Measurements from ENCODE around the gene LRPAP1.
"Not testable (repeated sequence)": the region's sequence is repeated elsewhere in the genome, so short reads cannot be mapped to it uniquely, and the experiment has no call there.

The LRPAP1 gene

DNA sequence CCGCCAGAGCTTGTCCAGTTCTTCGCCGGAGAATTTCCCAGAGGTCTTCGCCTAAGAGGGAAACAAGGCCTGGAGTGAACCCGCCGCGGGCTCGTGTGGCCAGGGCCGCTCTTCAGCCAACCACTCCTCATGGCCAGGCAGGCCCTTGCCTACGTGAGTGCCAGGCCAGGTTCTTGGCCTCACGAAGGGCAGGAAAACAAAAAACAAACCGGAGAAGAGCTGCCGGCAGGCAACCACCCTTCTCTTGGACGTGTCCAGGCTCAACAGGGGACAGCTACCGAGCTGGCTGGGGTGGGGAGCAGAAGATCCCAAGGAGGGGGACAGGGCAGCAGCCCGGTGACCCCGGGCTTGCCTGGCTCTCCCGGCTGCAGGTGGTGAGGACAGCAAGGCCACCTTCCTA lies 13.3 kb downstream of the LRPAP1 start:
- no peak for DNase-seq (ENCODE audit: low read depth)

DNA sequence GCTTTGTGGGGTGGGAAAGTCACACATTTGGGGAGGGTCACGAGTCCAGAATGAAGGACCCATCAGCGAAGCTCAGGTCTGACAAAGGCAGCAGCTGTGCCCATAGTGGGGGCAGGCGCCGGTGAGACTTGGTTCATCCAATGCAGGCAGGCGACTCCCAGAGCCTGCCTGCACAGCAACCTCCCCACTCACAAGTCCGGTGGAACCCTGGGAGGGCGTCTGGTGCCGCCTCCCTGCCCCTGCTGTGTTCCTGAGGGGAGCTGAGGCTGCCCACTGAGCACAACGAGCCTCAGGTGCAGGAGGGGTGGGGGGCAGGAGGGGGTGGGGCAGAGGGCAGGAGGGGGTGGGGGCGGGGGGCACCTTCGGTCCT lies 13.7 kb downstream of the LRPAP1 start:
- no peak for DNase-seq (ENCODE audit: low read depth)

DNA sequence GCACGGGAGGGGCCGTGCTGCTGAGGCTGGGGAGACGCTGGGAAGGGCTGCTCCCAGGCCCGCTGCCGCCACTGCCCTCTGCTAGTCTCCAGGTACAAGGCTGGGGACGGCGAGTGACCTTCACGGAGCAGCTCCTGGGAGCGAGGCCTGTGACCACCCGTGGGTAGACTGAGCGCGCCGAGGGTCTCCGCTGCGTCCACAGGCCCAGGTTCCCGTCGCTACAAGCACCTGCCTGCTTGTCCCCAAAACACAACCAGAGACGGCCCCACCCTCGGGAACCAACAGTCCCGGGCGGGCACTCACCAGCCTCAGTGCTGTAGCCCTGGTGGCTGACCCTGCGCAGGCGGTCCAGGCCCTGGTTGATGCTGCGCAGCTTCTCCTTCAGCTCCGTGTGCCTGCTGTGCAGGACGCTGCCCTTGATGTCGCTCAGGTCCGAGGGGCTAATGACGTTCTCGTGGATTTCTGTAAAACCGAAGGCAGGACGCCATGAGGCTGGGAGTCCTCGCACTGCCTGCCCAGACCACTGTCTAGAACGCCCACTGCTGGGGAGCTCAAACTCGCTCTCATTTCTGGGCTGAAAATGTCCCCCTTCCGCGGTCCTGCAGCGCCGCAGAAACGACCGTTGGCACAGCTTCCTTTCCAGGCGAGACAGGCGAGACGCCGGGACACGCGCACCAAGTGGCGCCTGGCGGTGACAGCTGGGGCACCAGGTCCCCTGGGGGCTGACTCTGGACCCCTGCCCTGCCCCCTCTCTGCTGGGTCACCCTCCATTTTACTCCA lies 14.3 kb downstream of the LRPAP1 start:
- DNase-seq (ENCODE audit: low read depth), result no peak

DNA sequence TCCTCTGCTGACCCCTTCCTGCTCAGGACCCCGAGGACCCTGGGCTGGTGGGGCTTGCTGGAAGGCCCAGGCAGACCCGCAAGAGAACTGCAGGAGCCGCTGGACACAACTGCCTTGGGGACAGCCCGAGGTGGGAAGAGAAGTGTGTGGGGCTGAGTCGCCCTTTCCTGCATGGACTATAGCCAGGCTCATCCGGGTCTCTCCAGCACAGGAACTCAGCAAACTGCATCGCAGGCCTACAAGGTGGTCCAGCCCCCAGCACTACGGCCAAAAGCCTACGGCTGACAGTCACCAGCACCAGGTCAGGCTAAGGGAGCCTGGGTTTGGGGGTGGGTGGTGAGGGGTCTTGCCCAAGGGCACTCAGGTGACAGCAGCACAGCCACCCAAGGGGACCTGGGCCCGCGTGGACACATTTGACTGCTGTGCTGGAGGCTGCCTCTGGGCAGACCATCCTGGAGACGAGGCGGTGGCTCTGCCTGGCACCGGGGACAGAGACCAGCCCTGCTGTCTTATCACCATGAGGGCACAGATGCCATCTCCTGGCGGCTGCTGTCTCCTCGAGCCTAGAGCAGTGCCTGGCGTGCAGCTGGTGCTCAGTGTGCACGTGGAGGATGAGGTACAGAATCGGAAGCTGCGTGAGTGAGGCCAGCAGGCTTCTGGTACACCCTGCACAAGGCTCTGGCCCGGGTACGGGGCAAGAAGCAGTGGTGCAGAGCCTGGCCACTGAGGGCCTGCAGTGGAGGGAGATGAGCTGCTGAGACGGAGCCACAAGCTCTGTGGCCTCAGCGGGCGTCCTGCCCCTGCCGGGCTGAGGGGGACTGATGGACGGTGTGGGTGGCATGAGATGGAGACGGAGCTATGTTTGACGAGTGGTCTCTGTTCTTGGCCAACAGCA lies 15.1 kb downstream of the LRPAP1 start:
- DNase-seq (ENCODE audit: low read depth), result no peak

DNA sequence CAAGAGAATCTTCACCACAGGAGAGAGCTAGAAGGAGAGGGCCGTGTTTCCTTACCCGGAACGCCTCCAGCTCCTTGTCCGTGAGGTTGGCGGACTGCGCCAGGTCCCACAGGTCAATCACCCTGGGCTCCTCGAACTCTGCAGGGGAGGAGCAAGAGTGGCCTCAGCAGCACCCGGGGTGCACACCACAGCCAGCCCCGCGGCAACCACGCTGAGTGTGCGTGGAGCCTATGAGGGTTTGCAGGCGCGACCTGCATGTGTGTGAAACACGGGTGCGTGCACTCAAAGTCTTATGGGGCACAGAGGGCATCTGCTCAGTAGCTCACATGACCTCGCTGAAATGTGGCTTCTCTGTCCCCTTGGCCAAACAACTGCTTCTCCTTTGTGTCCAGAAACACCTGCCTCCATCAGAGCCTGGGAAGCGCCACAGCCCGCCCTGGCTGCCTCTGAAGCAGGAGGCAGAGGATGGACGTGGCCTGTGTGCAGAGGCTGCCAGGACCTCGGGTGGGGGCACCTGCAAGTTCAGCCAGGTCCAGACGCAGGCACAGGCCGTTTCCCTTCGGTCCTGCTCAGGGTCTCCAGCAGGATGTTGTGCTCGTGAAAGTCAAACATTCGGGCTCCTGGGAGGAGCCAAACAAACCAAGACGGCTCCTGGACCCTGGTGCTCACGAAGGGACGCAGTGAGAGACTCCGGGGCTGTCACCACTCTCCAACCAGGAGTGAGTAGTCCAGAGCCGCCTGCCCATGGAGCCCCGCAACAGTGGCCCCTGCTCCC lies 16.0 kb downstream of the LRPAP1 start:
- no peak for DNase-seq (ENCODE audit: low read depth)

DNA sequence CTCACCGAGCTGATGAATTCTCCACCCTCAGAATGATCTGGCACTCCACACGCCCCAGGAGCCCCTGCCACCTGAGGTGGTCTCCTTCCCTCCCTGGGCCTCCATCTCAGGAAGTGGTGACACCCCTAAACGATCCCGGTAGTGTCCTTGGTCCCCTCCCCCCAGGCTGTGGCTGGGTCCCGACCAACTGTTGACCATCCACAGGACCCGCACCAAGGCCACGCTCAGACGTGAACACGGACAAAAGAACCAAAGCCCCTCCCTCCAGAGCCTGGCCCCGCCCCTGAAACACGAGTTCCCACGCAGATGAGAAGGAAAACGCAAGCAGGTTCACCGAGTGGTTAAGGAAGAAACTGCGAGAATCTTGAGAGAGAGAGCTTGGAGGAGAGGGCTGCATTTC lies 16.6 kb downstream of the LRPAP1 start:
- no peak for DNase-seq (ENCODE audit: low read depth)

DNA sequence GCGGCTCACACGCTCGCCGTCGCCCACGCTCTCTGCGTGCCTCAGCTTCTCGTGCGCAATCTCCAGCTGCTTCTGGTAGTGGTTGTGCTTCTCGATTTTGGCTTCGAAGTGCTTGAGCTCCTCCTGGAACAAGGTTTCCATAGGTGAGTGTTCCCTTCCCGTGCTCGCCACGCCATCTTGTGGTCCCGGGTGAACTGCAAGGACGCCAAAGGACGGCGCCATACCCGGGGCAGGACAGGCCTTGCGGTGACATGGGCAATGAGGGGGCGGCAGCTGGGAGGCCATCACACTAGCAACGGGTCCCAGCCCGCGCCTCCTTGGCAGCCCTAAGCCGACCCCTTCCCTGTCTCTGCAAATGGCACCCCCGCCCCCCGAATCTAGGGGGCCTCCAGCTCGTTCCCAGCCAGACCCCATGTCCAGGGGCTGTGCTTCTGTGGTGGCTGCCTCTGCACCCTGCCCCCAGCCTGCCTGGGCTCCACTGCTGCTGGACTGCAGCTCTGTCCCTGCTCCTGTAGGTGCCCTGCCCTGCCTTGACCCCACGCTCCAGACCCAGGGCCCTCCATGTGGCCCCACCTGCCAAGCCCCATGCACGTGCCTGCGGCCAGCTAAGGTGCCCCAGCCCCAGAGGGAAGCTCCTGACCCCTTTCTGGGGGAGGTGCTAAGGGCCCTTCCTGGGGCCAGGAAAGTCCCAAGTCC lies 17.3 kb downstream of the LRPAP1 start:
- DNase-seq (ENCODE audit: low read depth), result no peak

DNA sequence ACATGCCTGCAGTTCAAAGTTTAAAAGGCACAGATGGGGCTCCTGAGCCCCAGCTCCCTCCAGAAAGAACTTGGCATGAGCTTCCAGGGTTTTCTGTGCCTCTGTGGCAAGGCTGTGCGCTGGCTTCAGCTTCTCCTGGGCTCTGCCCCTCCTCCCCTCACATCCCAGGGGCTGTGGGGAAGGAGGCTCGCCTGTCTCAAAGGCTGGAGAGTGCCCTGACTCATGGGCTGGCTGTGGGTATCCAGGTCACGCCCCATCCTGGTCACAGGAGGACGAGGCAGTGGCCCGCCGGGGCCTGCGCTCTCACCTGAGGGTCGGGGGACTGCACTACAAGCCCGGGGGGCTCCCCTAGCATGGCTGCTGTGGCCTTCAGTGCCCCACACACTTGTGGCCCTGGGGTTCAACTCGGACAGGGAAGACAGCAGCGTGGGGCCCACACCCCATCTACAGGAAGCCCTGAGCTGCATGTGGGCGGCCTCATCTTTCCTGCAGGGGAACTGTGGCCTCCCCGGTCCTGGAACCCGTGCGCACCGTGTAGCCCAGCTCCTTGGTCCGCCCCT lies 17.9 kb downstream of the LRPAP1 start:
- DNase-seq (ENCODE audit: low read depth), result no peak

DNA sequence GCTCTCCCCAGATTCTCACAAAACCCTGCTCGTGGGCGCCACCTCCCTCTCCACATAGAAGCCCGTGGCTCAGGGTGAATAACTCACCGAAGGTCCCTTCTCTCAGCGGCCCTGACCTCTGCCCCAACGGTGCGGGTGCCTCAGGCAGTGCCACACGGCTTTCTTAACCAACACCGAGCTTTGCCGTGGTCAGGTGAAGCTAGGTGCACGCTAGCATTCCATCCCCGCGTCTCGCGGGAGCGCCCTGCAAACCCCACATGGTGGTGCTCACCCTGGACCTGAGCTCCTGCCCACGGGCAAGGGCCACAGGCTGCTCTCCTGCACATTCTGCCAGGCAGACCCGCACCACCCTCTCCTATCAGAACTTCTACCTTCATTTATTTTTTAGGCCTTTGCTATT lies 18.4 kb downstream of the LRPAP1 start:
- no peak for DNase-seq (ENCODE audit: low read depth)

DNA sequence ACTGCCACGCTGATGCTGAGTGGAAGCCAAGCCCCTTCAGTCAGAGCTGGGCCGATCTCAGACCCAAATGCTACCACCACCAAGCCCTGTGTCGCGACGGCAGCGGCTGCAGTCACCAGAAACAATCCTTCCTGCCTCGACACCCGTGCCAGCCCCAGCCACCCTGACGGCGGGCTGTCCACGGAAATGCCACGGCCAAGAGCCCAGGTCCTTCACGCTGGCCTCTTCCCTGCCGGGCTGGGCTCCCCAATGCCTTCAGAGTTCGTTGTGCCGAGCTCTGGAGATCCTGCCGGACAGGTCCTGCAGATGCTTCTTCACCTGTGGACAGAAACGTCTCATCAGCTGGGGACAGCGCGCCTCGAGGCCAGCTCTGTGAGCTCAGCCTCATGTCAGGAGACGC lies 19.5 kb downstream of the LRPAP1 start:
- no peak for DNase-seq (ENCODE audit: low read depth)

DNA sequence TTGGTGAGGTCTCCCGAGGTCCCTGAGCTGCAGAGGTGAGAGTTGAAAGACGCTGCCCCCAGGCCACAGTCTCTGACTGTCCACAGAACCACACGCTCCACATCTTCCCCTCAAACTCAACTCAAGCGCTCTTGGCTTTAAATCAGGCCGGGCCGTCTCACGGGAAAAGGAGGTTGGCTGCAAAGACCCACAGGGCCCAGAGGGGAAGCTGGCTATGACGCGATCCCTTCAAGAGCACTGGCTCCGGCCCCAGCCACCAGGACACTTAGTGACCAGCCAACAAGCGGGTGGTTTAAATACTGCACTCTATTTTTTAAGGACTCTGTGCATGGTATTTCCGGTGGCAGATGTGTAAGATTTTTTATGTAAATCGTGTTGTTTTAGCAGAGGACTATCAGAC lies 19.9 kb downstream of the LRPAP1 start:
- DNase-seq (ENCODE audit: low read depth), result no peak

DNA sequence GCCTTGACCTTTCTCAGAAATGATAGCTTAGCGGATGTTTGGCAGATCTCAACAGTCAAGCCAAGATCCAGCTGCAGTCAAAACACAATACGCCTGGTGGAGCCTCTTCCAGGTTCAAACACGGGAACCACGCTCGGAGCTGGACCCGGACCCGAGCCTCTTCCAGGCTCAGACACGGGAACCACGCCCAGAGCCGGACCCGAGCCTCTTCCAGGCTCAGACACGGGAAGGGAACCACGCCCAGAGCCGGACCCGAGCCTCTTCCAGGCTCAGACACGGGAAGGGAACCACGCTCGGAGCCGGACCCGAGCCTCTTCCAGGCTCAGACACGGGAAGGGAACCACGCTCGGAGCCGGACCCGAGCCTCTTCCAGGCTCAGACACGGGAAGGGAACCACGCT lies 20.6 kb downstream of the LRPAP1 start:
- DNase-seq (ENCODE audit: low read depth), result not testable (repeated sequence)

DNA sequence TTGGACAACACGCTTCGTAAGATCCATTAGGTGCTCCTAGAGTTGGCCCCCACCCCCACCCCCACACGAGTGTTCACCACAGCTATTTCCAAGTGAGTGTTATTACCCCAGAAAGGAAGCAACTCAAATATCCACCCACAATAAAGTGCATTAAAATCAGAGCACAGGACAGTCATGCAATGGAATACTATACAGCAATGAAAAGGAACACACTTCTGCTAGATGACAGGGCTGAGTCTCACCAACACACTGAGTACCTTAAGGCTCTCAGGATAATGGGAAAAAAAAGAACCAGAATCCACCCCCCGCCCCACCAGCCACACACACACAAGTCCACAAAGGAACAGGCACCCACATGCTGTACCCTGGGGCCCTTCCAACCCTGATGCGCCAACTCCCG lies 21.0 kb downstream of the LRPAP1 start:
- no peak for DNase-seq (ENCODE audit: low read depth)

DNA sequence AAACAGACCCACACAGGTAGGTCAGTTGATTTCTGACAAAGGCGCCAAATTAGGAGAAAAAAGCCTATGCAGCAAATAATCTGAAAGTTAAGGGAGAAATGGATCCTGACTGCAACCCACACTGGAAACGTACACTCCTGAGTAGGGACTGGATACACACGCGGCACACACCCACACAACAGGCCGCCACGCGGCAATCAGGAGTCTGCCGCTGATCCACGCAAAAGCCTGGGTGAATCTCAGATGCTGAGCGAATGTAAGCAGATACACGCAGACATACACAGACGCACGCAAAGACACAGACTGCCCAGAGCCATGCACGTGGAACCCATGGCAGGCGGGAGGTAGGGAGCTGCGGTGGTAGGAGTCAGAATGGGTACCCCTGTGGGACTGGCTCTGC lies 21.7 kb downstream of the LRPAP1 start:
- DNase-seq (ENCODE audit: low read depth), result no peak

DNA sequence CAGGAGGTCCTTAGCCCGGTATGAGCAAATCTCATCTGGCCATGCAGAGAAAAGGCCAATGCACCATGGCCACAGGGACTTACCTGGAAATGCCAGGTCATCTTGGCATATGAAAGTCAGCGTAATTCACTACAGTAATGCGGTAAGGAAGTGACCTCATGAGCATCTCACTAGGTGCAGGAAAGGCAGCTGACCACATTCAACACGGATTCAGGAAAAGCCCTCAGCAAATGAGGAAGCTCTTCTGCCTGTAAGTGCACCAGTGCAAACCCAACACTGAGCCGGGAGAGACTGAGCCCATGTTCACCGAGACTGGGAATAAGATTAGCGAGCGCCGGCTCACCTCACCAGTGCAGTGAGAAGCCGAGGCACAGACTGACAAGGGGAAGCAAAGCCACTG lies 23.7 kb downstream of the LRPAP1 start:
- no peak for DNase-seq (ENCODE audit: low read depth)

DNA sequence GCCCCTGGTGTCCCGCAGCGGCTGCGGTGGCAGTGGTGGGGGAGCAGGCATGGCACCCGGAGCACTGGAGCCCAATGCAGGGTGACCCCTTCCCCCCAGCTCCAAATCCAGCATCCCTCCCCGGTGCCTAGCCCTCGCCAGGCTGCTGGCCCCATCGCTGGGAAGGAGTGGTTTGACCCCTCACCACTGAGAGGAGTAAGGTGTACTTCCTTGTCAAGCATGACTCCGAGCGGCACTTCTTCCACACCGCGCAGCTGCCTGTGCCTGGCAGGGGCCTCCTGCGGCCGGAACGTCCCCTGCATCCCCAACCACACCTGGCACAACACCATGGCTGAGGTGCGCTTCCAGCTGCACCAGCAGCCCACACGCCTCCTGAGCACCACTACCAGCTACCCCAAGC lies 27.0 kb downstream of the LRPAP1 start:
- no peak for DNase-seq (ENCODE audit: low read depth)

DNA sequence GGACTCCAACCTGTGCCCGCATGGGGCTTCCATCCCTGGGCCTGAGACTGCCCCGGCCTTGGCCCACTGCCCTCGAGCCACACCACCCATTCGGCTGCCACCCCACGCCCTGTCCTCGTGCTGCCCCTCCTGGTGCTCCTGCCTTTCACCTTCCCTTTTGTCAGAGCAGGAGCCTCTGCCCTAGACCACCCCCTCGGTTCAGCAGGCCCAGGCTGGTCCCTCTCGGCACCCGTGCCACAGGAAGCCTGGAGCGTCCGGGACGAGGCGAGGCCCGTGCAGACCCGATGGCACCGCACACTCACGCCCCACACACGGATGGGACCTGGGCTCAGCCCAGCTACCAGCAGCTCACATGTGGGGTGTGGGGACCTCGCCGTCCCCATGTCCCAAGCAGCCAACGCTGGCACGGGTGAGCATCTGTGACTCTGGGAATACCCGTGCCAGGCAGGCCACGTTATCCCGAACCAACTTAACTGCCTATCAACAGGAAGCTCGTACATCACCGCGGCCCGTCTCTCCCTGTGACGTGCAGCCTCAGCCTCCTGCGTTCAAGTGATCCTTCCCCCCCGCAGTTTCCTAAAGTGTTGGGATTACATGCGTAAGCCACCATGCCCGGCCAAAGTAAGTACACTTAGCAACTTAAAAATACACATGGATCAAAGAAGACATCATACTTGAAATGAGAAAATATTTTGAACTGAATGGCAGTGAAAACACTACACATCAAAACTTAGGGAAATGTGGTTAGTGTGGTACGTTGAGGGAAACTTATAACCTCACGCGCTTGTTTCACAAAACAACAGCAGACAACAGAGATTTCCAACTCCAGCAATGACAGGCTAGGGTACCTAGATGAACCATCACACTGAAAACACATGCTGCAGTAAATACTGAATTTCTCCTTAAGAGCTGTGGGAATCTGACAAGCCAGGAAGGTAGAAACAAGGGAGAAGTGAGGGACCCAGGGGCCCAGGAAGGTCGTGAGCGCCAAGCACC lies 29.0 kb downstream of the LRPAP1 start:
- no peak for DNase-seq (ENCODE audit: low read depth)

DNA sequence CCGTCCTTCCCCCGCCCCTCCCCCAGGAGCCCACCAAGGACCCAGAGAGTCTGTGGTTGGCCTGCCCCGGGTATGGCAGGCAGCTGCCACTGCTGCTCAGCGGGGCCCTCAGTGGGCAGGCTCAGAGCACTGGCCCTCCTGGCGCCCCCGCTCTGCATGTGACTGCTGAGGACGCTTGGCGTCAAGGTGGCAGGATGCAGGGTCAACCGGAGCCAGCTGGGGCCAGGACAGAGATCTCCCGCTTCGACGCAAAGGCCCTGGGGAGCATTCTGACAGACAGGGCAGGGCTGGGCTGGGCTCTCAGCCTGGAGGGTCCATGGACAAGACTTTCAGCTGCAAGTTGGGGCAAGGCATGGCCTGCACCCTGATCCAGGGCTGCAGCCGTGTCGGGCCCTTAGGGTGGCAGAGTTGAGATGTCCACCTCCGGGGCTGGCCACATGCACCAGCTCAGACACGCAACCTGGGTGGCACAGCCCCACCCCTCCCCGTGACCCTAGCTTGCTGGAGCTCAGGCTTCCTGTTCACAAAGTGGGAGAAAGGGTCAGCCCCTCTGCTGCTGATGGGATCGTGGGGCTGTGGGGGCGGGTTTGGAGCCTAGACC lies 30.3 kb downstream of the LRPAP1 start:
- DNase-seq (ENCODE audit: low read depth), result no peak

DNA sequence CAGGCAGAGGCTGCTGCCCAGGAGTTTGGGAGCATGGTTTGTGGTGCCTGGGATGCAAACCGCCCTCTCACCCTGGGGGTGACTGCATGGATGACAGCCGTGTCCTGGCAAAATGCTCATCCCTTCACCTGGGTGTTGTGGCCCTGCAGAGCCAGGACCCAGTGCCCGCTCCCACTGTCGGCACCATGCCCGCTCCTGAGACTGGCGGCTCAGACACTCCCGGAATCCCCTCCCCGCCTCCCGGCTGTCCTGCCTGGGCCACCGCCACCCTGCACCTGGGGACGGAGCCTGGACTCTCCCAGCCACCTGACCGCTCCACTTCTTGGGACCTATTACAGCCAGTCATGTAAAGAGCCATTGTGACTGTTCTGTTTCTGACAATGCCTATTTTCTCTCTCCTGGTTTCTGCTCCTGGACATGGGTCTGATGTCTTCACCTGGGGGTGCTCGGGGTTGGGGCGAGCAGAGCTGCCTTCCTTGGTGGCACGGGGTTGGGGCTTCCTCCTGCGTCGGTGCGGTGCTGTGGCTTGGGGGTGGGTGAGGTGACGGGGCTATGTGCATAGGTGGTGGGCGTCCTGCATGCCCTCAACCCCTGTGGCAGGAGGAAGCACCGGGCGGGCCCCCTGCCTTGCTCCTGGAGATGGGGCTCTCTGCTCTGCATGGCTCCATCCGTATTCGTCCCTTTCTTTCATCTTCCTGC lies 30.9 kb downstream of the LRPAP1 start:
- no peak for DNase-seq (ENCODE audit: low read depth)

All from fibroblast of gingiva (primary cell).